GM18868 (cell line): ENCODE measurements around the gene LRFN3.
"Not testable (repeated sequence)": the region's sequence is repeated elsewhere in the genome, so short reads cannot be mapped to it uniquely, and the experiment has no call there.

Experiments
- ATAC-seq: cut with Tn5 transposase; IDR thresholded peaks from one replicate; pipeline ENCODE4 v1.9.1; 2021; ENCODE audit warnings: mild to moderate bottlenecking, moderate library complexity; ENCODE audit not compliant: unreplicated experiment

Gene LRFN3

DNA sequence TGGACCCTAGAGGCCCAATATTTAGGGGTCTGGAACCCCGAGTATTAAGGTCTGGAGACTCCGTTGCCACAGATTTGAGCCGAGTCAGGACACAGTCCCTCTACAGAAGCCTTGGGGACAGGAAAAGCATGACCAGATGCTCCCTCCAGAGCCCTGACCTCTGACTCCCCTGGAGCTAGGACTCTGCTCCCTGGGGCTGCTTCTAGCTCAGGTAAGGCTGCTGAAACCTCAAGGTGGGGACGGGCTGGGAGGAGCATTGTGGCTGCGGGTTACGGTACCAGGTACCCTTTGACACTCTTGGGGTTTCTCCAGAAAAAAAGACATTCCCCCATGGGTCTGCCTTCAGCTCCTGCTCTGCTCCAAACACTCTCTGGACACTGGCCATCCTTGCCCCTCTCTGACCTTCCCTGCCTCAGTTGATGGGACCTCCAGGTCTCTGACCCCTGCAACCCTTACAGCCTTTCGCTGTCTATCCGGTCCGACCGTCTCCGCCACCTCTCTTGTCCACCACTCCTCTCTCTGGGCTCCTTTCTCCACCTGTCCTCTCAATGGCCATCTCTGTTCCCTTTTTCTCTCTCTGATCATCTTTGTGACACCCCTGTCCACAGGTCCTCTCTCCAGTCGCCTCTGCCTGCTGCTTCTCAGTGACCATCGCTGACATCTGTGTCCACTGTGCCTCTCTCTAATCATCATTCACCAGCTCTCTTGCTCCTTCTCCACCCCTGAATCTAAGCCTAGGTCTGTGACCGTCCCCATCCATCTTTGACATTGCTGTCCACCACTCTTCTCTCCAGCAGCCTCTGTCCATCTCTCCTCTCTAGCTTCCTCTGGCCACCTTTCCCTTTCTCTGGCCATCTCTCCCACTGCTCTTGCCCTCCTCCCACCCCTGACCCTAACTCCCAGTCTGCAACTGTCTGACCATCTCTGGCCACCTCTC, 1.4 kb downstream of the LRFN3 start:
- no peak for ATAC-seq

DNA sequence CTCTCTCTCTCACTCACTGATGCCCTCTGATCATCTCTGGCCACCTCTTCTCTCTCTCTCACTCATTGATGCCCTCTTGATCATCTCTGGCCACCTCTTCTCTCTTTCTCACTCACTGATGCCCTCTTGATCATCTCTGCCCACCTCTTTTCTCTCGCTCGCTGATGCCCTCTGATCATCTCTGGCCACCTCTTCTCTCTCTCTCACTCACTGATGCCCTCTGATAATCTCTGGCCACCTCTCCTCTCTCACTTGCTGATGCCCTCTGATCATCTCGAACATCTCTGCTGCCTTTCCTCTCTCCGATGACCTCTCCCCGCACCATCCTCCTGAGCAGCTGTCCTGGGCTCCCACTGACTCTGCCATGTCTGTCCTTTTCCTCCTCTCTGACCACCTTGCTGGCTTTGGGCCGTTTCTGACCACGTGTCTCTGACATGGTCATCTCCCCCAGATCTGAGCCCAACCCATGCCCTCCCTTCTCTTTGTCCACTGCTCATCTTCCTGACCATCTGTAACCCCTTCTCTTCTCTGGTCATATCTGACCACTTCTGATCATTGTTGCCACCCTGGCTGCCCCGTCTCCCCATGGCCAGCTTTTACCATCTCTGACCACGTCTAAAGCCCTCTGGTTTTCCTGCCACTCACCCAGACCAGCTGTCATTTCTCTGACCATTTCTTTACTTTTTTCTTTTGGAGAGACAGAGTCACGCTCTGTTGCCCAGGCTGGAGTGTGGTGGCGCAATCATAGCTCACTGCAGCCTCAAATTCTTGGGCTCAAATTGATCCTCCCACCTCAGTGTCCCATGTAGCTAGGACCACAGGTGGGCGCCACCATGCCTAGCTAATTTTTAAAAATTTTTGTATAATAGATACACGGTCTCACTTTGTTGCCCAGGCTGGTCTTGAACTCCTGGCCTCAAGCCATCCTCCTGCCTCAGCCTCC, 2.4 kb downstream of the LRFN3 start:
- ATAC-seq: no peak

DNA sequence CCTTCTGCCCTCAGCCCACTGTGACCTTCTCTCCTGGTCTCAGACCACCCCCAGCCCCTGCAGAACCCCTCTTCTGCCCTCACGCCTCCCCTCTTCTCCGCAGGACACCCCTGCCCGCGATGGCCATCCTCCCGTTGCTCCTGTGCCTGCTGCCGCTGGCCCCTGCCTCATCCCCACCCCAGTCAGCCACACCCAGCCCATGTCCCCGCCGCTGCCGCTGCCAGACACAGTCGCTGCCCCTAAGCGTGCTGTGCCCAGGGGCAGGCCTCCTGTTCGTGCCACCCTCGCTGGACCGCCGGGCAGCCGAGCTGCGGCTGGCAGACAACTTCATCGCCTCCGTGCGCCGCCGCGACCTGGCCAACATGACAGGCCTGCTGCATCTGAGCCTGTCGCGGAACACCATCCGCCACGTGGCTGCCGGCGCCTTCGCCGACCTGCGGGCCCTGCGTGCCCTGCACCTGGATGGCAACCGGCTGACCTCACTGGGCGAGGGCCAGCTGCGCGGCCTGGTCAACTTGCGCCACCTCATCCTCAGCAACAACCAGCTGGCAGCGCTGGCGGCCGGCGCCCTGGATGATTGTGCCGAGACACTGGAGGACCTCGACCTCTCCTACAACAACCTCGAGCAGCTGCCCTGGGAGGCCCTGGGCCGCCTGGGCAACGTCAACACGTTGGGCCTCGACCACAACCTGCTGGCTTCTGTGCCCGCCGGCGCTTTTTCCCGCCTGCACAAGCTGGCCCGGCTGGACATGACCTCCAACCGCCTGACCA, 3.3 kb downstream of the LRFN3 start:
- no peak for ATAC-seq

DNA sequence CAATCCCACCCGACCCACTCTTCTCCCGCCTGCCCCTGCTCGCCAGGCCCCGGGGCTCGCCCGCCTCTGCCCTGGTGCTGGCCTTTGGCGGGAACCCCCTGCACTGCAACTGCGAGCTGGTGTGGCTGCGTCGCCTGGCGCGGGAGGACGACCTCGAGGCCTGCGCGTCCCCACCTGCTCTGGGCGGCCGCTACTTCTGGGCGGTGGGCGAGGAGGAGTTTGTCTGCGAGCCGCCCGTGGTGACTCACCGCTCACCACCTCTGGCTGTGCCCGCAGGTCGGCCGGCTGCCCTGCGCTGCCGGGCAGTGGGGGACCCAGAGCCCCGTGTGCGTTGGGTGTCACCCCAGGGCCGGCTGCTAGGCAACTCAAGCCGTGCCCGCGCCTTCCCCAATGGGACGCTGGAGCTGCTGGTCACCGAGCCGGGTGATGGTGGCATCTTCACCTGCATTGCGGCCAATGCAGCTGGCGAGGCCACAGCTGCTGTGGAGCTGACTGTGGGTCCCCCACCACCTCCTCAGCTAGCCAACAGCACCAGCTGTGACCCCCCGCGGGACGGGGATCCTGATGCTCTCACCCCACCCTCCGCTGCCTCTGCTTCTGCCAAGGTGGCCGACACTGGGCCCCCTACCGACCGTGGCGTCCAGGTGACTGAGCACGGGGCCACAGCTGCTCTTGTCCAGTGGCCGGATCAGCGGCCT, 4.1 kb downstream of the LRFN3 start:
- no peak for ATAC-seq

DNA sequence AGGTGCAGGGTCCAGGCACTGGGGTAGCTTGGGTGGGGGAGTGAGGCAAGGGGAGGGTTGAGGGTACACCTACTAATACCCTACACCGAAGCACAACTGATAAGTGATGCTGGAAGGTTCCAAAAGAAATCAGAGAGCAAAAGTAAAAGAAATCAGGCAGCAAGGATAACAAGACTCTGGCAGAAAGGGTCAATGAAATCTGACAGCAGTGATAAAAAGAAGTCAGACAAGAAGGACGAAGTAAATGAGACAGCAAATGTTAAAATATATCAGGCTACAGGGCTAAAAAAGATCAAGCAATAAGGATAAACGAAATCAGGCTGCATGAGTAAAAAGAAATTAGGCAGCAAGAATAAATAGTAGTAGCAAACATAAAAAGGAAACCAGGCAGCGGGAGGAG, 4.7 kb downstream of the LRFN3 start:
- no peak for ATAC-seq

DNA sequence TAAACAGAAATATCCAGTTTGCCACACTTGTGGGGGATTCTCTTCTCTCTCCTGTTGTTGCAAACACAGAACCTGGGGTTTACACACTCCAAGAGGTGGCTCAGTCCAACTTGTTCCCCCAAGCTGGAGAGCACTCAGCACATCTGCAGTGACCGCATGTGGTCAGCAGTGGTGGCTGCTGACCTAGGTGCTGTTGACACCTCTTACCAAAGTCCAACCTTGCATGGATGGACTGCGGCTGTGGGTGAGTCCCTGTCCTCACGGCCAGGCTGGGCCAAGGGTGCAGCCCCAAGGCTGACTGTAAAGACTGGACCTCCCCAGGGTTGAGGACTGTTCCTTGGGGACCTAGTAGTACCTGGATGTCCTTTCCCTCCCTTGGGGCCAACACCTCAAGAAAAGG, 6.1 kb downstream of the LRFN3 start:
- no peak for ATAC-seq

DNA sequence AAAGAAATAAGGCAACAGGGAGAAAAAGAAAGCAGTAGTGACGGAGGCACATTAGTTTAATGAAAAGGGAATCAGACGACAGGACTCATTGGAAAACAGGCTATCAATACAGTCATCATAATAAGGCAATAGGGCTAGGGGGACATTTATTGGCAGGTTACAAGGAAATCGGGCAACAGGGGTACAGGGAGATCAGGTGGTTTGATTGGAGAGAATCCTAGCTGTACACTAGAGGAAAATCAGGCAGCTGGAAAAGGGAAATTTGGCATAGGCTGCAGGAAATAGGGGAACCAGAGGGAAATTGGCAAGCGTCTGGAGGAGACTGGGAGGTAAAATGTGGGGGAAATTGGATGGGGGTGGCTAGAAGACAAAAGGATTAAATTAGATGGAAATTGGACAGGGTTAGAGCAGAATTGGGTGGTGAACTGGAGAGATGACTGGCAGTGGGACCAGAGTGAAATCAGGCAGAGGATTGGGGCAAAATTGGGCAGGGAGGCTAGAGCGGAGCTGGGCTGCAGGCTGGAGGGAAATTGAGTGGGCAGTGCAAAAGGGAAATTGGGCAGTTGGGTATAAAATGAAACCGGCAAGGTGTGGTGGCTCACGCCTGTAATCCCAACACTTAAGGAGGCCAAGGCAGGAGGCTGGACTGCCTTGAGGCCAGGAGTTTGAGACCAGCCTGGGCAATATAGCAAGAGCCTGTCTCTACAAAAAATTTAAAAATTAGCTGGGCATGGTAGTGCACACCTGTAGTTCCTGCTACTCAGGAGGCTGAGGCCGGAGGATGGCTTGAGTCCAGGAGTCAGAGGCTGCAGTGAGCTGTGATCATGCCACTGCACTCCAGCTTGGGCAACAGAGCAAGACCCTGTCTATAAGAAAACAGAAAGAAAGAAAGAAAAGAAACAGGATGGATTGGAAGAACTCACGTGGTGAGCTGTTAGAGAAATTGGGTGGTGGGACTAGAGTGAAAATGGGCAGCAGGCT, 7.4 kb downstream of the LRFN3 start:
- ATAC-seq: no peak

DNA sequence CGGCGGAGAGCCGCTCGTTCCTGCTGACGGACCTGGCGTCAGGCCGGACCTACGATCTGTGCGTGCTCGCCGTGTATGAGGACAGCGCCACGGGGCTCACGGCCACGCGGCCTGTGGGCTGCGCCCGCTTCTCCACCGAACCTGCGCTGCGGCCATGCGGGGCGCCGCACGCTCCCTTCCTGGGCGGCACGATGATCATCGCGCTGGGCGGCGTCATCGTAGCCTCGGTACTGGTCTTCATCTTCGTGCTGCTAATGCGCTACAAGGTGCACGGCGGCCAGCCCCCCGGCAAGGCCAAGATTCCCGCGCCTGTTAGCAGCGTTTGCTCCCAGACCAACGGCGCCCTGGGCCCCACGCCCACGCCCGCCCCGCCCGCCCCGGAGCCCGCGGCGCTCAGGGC, 8.4 kb downstream of the LRFN3 start:
- ATAC-seq: no peak

DNA sequence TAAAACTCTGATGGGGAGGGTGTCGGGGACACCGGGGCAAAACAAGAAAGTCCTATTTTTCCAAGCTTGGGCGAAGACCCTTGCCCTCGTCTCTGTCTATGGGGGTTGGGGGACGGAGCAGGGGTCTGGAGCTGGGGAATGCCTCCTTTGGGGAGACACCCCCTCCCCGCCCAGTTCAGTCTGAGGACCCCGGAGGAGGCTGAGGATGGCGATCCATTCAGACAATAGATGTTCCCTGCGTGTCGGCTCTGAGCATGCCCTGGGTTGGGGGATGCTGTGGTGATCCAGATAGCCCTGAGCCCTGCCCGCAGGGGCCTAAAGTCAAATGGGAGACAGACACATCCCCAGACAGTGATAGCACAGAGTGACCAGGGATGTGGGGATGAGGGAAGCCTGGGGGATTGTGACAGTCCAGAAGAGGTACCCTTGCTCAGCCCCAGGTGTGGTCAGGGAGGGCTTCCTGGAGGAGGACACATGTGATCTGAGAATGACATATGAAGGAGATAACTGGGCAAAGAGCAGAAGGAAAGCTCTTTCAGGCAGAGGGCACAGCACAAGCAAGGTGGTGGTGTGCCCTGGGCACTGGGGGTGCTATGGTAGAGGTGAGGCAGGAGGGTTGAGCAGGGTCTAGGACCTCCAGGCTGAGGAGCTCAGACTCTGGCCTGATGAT, 9.1 kb downstream of the LRFN3 start:
- ATAC-seq: no peak

DNA sequence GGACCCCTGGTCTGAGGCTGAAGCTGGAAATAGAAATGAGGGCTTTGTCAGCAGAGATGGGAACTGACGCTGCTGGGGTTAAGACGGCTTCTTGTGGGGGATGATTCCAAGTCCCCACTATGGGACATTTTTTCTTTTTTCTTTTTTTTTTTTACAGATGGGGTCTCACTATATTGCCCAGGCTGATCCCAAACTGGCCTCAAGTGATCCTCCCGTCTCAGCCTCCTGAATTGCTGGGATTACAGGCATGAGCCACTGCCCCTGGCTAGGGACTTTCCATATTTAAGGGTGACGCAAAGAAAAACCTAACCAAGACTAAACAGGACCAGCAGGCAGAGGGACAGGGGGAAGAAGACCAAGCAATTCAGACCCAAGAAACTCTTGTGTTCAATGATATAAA, 10.0 kb downstream of the LRFN3 start:
- no peak for ATAC-seq

DNA sequence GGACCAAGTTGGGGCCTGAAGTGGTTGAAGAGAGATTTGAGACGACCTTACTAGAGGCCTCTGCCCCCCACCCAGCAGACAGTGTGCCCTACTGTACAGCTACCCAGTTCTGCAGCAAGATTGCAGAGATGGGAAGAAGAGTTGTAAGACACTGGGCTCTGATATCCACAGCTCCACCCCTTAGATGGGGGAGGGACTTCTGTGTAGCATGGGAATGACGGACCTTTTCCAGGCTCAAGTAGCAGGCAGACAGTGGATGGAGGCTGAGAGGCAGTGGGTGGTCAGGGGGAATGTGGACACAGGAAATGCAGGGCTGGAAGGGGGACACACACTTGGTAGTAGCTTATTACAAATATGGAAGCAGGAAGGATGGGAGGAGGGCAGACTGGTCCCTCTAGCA, 13.0 kb downstream of the LRFN3 start:
- no peak for ATAC-seq

DNA sequence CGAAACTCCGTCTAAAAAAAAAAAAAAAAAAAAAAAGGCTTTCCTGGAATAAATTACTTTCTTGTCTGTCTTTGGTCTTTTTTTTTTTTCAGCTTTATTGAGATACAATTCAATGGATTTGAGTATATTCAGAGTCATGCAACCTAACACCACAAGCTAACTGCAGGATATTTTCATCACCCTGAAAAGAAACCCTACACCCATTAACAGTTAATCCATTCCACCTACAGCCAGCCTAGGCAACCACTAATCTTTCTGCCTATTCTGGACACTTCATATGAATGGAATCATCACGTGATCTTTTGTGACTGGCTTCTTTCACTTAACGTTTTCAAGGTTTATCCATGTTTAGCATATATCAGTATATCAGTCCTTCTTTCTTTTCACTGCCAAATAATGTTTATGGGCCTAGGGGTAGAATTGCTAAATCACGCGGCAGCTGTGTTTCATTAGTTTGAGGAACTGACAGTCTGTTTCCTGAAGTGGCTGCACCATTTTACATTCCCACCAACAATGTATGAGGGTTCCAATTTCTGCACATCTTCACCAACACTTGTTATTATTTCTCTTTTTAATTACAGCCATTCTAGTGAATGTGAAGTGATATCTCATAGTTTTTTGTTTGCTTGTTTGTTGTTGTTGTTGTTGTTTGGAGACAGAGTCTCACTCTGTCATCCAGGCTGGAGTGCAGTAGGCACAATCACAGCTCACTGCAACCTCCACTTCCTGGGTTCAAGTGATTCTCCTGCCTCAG, 19.9 kb downstream of the LRFN3 start:
- ATAC-seq: no peak

DNA sequence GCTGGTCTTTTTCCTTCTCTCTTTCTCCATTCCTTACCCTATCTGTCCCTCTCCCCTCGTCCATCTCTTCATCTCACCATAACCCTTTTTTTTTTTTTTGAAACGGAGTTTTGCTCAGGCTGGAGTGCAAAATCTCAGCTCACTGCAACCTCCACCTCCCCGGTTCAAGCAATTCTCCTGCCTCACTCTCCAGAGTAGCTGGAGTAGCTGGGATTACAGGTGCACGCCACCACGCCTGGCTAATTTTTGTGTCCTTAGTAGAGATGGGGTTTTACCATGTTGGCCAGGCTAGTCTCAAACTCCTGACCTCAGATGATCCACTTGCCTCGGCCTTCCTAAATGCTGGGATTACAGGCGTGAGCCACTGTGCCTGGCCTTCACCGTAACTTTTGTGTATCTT, 21.2 kb downstream of the LRFN3 start:
- ATAC-seq: not testable (repeated sequence)

DNA sequence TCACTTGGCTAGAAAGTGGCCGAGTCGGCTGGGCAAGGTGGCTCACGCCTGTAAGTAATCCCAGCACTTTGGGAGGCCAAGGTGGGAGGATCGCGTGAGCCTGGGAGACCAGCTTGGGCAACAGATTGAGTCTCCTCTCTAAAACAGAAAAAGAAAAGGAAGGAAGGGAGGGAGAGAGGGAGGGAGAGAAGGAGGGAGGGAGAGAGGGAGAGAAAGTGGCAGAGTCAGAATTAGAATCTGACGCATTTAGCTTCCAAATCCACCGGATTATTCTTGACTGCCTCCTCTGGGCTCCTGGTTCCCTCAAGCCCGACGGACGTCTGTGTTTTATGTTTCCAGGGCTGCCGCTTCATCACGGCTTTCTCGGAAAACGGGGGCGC, 22.5 kb downstream of the LRFN3 start:
- no peak for ATAC-seq

DNA sequence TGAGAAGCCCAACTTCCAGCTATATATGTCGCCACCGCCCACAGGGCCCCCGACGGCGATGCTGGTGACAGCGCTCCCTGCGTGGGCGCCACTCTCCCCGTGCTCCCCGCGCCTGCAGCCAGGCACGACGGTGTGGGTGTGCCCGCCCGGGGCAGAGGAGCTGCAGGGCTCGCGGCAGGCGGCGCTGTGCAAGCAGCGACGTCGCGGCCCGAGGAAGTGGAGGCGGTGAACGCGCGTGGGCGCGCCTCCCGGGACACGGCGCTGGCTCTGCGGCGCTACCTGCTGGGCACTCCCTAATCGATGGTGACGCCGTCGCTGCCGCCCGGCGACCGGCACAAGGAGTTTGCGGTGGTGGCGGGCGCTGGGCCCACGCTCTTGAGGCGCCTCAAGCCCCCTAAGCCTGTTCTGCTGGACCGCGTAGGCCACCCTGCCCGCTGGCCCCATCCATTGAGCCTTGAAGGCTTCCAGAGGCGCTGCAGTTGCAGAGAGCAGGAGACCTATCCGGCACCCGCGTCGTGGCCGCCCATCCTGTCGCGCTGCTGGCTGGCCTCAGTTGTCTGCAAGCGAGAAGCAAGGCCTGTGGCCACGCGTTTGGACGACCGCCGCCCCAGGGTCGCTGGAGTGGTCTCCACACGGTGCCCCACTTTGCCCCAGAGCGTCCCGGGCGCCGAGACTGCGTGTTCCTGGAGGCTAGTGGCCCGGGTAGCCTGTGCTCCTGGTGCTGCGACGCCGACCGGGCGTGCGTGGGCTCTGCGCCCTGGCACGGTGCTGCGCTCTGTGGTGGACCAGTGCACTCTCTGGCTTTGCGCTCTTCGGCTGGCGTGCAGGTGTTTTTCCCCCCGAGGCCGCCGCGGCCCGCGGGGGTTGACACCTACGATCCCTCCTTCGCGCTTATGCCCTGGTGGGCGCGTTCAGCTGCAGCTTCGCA, 23.1 kb downstream of the LRFN3 start:
- no peak for ATAC-seq

DNA sequence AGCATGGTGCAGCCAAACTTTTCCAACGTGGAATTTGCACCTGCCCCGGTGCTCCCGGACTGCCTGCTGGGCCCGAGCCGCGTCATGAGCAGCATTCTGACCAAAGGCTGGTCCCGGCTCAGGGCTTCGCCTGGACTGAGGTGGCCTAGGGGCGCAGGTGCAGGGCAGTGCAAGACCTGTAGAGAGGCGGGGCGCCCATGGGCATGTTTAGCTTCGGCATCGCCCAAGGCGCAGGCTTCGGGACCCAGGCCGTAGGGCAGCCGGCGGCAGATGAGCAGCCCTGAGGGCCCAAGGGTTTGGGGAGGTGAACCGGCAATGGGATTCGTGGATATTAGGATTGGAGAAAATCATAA, 23.8 kb downstream of the LRFN3 start:
- no peak for ATAC-seq

DNA sequence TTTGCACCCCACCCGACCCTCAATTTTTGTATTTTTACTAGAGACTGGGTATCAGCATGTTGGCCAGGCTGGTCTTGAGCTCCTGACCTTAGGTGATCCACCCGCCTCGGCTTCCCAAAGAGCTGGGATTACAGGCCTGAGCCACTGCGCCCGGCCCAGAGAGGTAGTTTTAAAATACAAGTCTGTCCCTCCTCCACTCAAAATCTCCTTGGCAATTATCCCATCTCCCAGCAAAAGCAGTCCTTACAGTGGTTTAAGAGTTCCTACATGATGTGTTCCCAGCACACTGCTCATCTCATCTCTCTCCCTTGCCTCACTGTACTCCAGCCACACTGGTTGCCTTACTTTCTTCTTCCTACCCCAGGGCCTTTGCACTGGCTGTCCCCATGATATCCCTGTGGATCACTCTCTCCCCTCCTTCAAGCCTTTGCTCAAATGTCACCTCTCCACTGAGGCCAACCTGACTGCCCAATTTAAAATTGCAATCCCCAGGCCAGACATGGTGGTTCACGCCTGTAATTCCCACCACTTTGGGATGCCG, 24.3 kb downstream of the LRFN3 start:
- ATAC-seq: no peak
